Left renal cortex interstitium (tissue), 4 donors: ENCODE measurements around the gene RHBDL1. TPM values are rescaled to one million over a fixed set of nuclear protein-coding genes. Genes with fewer than 3 reads are reported as not detected.

Experiments
- DNase-seq, 4 donors: peaks; one replicate each; pipeline ENCODE4 v3.0.0-alpha.2; 2013; ENCODE audit warnings: low read depth in 4 of 4, low spot score in 2 of 4, missing footprints in 1 of 4
- polyA plus RNA-seq, 4 donors: library from polyadenylated mRNA; unstranded; fragments of 120-200 nt; gene quantifications; one replicate each; pipeline ENCODE4 v1.2.1, GENCODE V29; 2013; ENCODE audit not compliant: insufficient read length in 4 of 4

The RHBDL1 gene
- polyA plus RNA-seq, result 1 to 10 TPM; 1.1 to 3.4 (median 1.7) TPM

GRCh38 chr16:674968-675883, at the start of gene RHBDL1:
Gene RHBDL1, plus strand, starts transcription at chr16:675671. Its CDS starts 120 bp downstream, at chr16:675791.
- no peak for DNase-seq

DNA sequence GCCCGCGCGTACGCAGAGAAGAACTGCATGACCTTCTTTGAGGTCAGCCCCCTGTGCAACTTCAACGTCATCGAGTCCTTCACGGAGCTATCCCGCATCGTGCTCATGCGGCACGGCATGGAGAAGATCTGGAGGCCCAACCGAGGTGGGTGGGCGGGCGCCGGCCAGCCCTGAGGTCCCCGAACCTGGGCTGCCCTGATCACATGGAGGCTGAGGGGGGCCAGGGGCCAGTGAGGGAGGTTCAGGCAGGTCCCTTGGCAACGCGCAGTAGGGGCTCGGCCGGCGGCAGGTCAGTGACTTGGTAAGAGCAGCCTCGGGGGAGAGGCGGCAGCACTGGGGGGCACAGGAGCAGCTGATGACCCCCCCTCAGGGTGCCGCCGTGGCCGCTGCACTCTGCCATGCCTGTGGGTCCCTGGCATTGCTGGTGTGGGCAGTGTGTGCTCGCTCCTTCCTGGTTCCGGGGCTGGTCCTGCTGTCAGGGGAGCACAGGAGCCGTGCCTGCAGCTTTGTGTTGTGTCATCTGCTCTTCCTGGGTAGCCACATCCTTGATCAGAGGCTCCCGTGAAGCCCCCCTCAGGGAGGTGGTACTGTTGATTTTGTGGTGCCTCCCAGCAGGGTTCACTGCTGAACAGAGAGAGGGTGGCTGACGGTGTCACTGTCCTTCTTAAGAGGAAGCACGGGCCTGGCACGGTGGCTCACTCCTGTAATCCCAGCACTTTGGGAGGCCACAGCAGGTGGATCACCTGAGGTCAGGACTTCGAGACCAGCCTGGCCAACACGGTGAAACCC, 49.3 kb upstream of the RHBDL1 start:
- no peak for DNase-seq

GRCh38 chr16:626787-627453, 48.6 kb upstream of the RHBDL1 start:
- DNase-seq, result no peak

DNA sequence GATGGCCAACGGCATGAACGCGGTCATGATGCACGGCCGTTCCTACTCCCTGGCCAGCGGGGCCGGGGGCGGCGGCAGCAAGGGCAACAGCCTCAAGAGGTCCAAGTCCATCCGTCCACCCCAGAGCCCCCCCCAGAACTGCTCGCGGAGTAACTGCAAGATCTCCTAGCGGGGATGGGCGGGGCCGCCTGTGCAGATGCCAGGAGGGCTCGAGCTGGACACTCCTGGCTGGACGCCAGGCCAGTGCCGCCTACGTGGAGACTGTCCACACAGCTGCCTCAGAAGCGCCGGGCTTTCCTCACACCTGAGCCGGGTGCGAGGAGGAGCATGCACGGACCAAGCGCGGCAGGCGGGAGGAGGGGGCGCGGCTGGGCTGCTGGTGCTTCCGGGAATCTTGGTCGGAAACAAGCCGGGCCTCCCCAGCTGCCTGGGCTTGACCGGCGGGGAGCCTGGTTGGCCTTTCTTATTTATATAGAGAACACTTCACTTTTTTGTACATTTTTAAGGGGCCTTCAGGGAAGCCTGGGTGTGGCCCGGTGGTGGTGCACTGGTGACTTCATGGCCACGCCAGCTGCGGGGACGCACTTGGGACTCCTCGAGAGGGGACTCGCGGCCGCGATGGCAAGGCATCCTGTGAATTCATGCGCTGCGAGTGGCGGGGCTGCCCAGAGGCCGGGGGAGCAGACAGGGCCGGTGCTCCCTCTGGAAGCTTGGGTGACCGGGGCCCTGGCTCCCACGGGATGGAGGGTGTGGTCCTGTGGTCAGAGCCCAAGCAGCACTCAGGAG, 47.8 kb upstream of the RHBDL1 start:
- DNase-seq, result no peak

DNA sequence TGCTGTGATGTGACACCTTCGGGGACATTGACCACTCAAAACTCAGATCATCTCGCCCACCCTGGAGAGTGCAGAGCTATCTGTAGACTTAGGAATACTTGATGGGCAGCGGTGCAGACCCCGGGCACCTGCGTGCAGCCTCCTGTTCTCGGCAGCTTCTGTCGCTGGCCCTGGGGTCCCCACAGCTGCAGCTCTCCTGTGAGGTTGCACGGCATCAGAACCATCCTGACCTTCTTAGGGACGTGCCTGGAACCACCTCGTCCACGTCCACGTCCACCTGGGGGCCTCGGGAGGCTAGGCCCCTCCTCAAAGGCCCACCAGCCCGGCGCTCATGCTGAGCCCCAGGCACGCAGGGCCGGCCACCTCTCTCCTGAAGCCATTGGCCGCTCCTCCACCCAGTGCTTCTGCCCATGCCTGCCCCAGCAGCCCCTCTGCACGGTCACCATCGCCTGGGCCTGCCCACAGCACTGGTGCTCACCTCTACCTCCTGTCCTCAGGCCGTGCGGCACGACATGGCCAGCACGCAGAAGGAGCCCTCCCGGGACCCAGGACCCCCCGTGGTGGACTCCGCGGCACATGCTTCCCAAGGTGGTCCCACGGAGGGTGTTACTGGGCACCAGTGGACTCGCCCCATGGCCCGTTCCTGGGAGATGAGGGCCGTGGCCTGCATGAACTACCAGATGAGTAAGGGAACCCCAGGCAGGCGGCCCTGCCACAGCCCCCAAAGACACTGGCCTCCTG, 47.0 kb upstream of the RHBDL1 start:
- DNase-seq, result no peak

- no peak for DNase-seq
Measured at GRCh38 chr16:629185-629832, 46.2 kb upstream of the RHBDL1 start.

DNA sequence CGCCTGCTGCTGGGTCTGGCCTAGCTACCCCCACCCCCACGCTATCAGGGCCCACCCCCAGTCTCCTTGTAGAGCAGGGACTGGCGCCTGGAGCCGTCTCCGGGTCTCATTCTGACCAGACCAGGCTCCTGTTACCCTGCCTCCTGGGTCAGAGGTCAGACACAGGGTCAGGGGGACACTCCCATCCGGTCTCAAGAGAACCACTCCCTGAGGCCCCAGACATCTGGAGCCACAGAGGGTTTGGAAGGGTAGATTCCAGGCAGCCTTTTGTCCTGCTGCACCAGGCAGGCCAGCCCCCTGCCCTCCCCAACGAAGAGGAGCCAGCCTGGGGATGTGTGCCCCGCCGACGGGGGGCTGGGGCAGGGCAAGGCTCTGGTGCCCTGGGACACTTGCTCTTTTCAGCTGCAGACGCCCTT, 45.6 kb upstream of the RHBDL1 start:
- DNase-seq, result no peak

DNA sequence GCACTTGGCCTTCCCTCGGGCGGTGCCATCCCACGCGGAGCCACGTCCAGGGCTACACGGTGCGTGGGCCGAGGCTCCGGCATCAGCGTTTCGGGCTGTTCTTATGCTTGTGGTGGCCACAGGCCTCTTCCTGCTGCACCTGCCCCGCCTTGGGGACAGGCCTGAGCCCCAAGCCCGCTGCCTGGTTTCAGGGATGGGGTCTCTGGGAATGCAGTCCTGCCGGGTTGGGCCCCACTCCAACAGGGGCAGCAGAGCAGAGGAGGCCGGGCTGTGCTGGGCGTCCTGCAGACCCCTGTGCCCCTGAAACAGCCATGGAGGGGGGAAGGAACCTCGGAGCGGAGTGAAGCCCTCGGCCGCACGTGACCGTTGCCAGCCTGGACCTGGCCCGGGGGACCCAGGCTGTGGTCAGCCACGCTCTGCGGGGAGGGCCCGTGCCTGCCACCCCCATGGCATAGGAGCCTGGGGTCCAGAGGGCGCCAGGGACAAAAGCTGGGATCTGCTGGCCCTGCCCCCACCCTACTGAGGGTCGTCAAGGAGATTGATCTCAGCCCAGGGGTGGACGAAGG, 45.1 kb upstream of the RHBDL1 start:
- no peak for DNase-seq

DNA sequence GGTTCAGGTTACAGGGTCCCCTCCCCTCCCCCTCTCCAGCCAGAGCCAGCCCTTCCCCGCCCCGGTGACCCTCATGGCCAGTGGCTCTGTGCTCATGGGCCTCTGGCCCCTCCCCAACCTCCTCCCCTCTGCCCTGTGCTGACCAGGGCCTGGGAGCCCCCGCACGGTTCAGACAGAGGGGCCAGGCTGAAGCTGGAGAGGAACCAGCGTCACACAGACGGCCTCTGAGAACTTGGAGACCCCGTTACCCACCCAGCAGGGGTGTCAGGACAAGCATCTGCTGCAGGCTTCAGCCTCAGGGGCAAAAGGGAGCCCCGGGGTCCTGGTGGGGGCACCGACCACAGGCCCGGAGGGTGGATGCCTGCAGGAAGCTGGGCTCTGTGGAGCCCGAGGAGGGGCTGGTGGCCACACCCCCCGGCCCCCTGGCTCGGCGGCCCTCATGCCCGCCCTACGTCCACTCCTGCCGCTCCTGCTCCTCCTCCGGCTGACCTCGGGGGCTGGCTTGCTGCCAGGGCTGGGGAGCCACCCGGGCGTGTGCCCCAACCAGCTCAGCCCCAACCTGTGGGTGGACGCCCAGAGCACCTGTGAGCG, 44.6 kb upstream of the RHBDL1 start, which contains the start of gene WFIKKN1:
TSS of gene WFIKKN1 (plus strand) at position 171 of the 591 bp plus-strand sequence. CDS start at position 440, 269 bp downstream.
- DNase-seq, result no peak

GRCh38 chr16:631808-632358, 43.6 kb upstream of the RHBDL1 start:
- no peak for DNase-seq

DNA sequence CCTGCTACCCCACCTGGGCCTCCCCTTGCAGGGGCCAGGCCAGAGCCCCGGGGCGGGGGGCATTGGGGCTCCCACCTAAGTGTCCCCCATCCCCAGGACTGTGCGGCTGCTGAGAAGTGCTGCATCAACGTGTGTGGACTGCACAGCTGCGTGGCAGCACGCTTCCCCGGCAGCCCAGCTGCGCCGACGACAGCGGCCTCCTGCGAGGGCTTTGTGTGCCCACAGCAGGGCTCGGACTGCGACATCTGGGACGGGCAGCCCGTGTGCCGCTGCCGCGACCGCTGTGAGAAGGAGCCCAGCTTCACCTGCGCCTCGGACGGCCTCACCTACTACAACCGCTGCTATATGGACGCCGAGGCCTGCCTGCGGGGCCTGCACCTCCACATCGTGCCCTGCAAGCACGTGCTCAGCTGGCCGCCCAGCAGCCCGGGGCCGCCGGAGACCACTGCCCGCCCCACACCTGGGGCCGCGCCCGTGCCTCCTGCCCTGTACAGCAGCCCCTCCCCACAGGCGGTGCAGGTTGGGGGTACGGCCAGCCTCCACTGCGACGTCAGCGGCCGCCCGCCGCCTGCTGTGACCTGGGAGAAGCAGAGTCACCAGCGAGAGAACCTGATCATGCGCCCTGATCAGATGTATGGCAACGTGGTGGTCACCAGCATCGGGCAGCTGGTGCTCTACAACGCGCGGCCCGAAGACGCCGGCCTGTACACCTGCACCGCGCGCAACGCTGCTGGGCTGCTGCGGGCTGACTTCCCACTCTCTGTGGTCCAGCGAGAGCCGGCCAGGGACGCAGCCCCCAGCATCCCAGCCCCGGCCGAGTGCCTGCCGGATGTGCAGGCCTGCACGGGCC, 42.8 kb upstream of the RHBDL1 start:
- no peak for DNase-seq

GRCh38 chr16:633336-634050, 42.0 kb upstream of the RHBDL1 start:
- no peak for DNase-seq

- DNase-seq, result no peak
Measured at GRCh38 chr16:634051-634670, 41.3 kb upstream of the RHBDL1 start.

DNA sequence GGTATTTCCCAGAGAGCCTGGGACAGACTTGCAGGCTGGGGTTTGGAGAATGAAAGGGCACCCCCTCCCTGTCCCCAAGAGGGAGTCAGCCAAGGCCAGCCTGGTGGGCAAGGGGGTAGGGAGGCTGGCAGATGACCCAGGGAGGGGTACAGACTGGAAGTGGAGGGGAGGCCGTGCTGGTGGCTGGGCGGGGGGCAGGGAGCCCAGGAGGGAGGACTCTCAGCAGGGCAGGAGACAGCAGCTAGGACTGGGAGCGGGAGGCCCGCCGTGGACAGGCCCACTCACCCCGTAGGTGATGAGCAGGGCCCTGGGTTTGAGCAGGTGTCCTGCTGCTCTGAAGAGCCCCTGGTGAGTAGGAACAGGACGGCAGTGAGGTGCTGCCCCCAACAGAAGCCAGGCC, 40.5 kb upstream of the RHBDL1 start:
- no peak for DNase-seq

DNA sequence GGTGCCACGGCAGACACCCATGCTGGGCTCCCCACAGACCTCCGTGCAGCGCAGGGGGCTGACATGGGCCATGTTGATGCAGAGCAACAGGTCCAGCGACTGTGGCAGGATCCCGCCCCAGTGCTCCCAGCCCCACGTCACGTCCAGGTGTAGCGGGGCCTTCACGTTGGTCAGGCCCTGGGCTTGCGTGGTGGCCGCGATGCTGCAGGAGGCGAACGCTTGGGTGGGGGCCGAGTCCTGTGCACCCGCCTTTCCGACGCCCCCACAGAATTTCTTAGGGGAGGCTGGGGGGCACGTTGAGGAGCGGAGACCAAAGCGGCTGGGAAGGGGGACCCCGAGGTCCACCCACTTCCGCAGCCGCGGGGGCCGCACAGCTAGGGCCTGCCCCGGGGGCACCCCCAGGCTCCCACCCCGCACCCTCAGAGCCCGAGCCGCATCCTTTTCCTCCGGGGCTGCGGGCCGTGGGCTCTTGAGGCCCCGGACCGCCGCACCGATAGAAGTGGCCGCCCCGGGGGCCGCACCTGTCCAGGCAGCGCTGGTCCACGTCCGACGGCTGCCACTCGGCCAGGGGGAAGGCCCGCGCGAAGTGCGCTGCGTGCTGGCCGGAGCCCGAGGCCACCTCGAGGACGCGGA, 39.8 kb upstream of the RHBDL1 start:
- no peak for DNase-seq
